Bronchial epithelial cell (primary cell): ENCODE measurements around the gene THUMPD2. TPM values are rescaled to one million over a fixed set of nuclear protein-coding genes. Genes with fewer than 3 reads are reported as not detected.

Experiments
- DNase-seq: peaks from one replicate; pipeline ENCODE4 v3.0.0-alpha.2; 2010; ENCODE audit warnings: low read depth
- FAIRE-seq: peaks from 2 replicates; lab custom pipeline; 2011; peaks lifted over from hg19 to GRCh38; lab: Jason Lieb, UNC
- H3K27me3 ChIP-seq: 2 replicates; pipeline ENCODE4 v1.5.1; 2011; ENCODE audit warnings: low read length; ENCODE audit not compliant: control insufficient read depth, insufficient read depth
- H3K36me3 ChIP-seq: 2 replicates; pipeline ENCODE4 v1.5.1; 2011; ENCODE audit warnings: low read length; ENCODE audit not compliant: control insufficient read depth, insufficient read depth
- H3K4me3 ChIP-seq: 2 replicates; pipeline ENCODE4 v1.5.1; 2011; ENCODE audit warnings: mild to moderate bottlenecking, low read depth, low read length, control low read depth
- total RNA-seq: library from RNA; depleted of rRNA; stranded (reverse); fragments of >200 nt; gene quantifications from 2 replicates; pipeline ENCODE4 v1.2.1, GENCODE V29; 2014
- TF ChIP-seq, protein P1 (sequence below): IDR thresholded peaks from 2 replicates; pipeline ENCODE4 v1.5.1; 2011; ENCODE audit warnings: mild to moderate bottlenecking, moderate library complexity, low read length, control low read depth, inconsistent platforms; ENCODE audit not compliant: insufficient read depth, severe bottlenecking

The THUMPD2 gene
- total RNA-seq, 1 donor from 2014 or later: 10.3 TPM

DNA sequence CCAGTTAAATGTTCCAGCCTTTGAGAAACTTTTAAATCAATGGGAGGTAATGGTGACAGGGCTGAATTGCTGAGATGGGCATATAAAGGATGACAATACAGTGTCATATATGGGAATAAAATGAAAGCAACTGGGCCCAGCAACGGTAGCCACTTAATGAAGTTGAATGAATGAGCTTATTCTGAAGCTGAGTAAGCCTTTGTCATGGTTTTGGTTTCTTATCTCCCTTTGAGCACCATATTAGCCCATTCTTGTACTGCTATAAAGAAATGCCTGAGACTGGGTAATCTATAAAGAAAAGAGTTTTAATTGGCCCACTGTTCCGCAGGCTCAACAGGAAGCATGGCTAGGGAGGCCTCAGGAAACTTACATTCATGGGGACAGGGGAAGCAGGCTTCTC lies 3.5 kb upstream of the THUMPD2 start:
- DNase-seq (no peak), FAIRE-seq (no peak)
- Histone ChIP-seq H3K27me3 (no peaks in the 10 kb centered on the region), H3K4me3 (no peak overlapping the region), H3K36me3 (no peaks in the 10 kb centered on the region)
- TF ChIP-seq, protein P1, sequence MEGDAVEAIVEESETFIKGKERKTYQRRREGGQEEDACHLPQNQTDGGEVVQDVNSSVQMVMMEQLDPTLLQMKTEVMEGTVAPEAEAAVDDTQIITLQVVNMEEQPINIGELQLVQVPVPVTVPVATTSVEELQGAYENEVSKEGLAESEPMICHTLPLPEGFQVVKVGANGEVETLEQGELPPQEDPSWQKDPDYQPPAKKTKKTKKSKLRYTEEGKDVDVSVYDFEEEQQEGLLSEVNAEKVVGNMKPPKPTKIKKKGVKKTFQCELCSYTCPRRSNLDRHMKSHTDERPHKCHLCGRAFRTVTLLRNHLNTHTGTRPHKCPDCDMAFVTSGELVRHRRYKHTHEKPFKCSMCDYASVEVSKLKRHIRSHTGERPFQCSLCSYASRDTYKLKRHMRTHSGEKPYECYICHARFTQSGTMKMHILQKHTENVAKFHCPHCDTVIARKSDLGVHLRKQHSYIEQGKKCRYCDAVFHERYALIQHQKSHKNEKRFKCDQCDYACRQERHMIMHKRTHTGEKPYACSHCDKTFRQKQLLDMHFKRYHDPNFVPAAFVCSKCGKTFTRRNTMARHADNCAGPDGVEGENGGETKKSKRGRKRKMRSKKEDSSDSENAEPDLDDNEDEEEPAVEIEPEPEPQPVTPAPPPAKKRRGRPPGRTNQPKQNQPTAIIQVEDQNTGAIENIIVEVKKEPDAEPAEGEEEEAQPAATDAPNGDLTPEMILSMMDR: no peak

GRCh38 chr2:39781697-39782096 lies 2.6 kb upstream of the THUMPD2 start:
- Histone ChIP-seq H3K27me3 (no peaks in the 10 kb centered on the region), H3K36me3 (no peaks in the 10 kb centered on the region), H3K4me3 (no peak overlapping the region)
- FAIRE-seq (no peak), DNase-seq (peak; percentile 25)
- TF ChIP-seq, protein P1: no peak

- no peaks in the 10 kb centered on the region for H3K36me3 ChIP-seq
- no peak overlapping the region for H3K4me3 ChIP-seq
- DNase-seq (no peak), FAIRE-seq (no peak)
- TF ChIP-seq, protein P1: no peak
- H3K27me3 ChIP-seq: no peaks in the 10 kb centered on the region
These were observed 2.0 kb upstream of the THUMPD2 start for GRCh38 chr2:39780825-39781600.

DNA sequence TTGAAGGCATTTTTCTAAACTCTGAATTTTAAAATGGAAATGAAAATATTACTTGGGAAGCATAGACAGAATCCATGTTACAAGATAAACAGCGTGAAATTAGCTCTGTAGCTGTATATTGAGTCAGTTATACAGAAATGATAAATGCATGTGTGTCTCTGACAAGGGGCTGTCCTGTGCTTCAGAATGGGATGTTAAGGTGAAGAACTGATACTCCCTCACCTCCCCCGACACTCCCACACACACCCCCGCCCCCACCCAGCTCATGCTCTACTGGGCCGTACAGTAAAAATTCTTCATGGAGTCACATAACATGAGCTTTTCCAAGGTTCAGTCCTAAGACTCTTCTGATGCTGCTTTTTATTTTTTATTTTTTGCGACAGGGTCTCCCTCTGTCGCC lies 869 bp upstream of the THUMPD2 start:
- no peak for FAIRE-seq
- Histone ChIP-seq H3K36me3 (no peaks in the 10 kb centered on the region), H3K4me3 (no peak overlapping the region), H3K27me3 (no peaks in the 10 kb centered on the region)
- DNase-seq: no peak
- TF ChIP-seq, protein P1: no peak

GRCh38 chr2:39779341-39779851 lies 338 bp upstream of the THUMPD2 start:
- no peak for DNase-seq
- TF ChIP-seq, protein P1: no peak
- Histone ChIP-seq H3K27me3 (no peaks in the 10 kb centered on the region), H3K36me3 (no peaks in the 10 kb centered on the region), H3K4me3 (peak overlapping the region; percentile 98)
- FAIRE-seq: no peak
